ENCODE data around the gene ENKUR. TPM values are rescaled to one million over a fixed set of nuclear protein-coding genes. Genes with fewer than 3 reads are reported as not detected.

ENKUR gene
- total RNA-seq, 2 donors from 2014 or later: 0.62 TPM; not detected in 1

DNA sequence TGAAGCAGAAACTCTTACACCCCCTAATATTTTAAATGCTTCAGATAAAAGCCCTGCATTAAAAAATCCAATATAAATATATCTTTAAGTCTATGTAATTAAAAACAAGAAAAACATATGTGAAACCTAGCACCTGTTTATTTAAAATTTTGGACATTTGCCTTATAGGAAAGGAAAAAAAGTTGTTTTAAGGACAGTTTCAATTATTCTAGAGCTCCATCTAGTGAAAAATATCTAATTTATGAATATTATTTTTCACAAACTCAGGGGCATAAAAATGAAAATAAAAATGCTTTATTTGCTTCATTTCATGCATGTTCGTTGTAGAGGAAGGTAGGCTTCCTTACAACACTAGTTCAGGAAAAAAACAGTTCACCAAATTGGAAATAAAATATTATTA, 26.1 kb downstream of the ENKUR start:
- Histone ChIP-seq H3K27me3 (replicated peaks; ENCODE audit: insufficient read depth) (no peaks in the 10 kb centered on the region), H3K9me3 (no peaks in the 10 kb centered on the region), H3K36me3 (no peaks in the 10 kb centered on the region), H3K4me1 (replicated peaks) (no peaks in the 10 kb centered on the region), H3K27ac (no peak overlapping the region), H3K4me3 (no peak overlapping the region)
- TF ChIP-seq, protein P1, sequence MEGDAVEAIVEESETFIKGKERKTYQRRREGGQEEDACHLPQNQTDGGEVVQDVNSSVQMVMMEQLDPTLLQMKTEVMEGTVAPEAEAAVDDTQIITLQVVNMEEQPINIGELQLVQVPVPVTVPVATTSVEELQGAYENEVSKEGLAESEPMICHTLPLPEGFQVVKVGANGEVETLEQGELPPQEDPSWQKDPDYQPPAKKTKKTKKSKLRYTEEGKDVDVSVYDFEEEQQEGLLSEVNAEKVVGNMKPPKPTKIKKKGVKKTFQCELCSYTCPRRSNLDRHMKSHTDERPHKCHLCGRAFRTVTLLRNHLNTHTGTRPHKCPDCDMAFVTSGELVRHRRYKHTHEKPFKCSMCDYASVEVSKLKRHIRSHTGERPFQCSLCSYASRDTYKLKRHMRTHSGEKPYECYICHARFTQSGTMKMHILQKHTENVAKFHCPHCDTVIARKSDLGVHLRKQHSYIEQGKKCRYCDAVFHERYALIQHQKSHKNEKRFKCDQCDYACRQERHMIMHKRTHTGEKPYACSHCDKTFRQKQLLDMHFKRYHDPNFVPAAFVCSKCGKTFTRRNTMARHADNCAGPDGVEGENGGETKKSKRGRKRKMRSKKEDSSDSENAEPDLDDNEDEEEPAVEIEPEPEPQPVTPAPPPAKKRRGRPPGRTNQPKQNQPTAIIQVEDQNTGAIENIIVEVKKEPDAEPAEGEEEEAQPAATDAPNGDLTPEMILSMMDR (IDR thresholded peaks at IDR 0.05): peak in 1 of 4 experiments; percentile 15
- no peak for TF ChIP-seq POLR2AphosphoS5 (IDR thresholded peaks at IDR 0.05)
- WGBS: 31% methylated on average over 1 of the region's 1 CpG
- no peak for DNase-seq (ENCODE audit: low spot score)
- intact Hi-C loops (cut with DNase I): loop anchor here (10.0 kb wide), 1 partner anchor 345 kb away; no protein-coding TSS in a partner anchor

DNA sequence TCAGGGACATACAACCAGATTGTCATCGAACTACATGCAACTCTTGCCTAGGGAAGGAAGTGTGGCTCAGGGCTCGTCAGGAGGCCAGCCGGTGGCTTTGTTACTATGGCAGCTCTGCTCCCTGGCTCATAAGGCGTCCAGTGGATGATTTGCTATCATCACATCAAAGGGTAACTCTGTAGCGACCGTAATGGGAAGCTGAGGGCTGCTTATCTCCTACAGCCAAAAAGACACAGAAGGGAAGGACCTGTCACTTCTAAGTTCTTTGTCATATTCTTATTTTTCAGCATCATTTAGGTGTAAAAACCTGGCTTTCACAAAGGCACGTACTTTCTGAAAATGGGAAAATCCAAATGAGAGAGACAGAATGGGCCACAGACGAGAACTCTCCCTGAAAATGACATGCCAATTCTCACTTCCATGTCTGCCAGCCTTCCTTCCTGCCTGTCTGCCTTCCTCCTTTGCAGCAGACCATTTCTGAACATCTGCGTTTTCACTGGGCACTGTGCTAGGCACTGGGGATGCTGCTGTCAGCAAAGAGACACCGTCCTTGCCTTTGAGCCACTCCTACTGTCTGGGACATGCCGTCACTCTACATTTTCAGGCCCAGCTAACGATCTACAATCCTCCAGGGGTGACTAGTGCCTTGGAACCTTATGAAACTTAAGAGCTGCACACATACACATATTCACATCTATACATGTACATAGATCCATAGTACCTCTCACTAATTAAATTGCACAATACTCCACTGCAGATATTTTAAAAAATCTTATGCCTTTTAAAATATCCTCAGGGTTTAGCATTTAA, 26.9 kb downstream of the ENKUR start:
- Histone ChIP-seq H3K9me3 (no peaks in the 10 kb centered on the region), H3K27me3 (replicated peaks; ENCODE audit: insufficient read depth) (no peaks in the 10 kb centered on the region), H3K4me1 (replicated peaks) (no peaks in the 10 kb centered on the region), H3K4me3 (no peak overlapping the region), H3K36me3 (no peaks in the 10 kb centered on the region), H3K27ac (no peak overlapping the region)
- TF ChIP-seq, protein P1 (IDR thresholded peaks at IDR 0.05): no peak
- TF ChIP-seq POLR2AphosphoS5 (IDR thresholded peaks at IDR 0.05) (no peak), POLR2A (IDR thresholded peaks at IDR 0.05) (no peak)
- DNase-seq (ENCODE audit: low spot score): no peak
- 79% methylated on average over 12 of the region's 12 CpGs for WGBS
- intact Hi-C loops (cut with DNase I): loop anchor here (10.0 kb wide), 1 partner anchor 344 kb away; no protein-coding TSS in a partner anchor

DNA sequence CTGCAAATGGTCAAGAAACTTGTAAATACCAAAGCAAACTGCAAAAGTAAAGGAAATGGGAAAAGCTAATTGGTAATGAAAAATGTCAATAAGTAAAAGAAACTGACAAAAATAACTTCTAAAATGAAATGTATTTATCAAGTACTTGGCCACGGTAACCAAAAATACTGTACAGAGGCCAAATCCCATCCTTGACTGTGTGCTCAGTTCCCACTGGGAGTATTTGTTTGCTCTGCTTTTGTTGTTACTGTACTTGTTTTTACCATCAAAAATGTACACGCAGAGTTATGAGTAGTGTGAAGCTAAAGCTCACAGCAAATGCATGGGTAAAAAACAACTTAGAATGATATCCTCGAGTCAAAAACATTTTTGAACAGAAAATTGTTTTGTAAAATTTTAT, 31.1 kb downstream of the ENKUR start:
- Histone ChIP-seq H3K4me3 (no peak overlapping the region), H3K36me3 (no peaks in the 10 kb centered on the region), H3K27ac (no peak overlapping the region), H3K4me1 (replicated peaks) (no peaks in the 10 kb centered on the region), H3K9me3 (no peaks in the 10 kb centered on the region), H3K27me3 (replicated peaks; ENCODE audit: insufficient read depth) (no peaks in the 10 kb centered on the region)
- no peak for DNase-seq (ENCODE audit: low spot score)
- 48% methylated on average over 3 of the region's 3 CpGs for WGBS
- intact Hi-C loops (cut with DNase I): loop anchor here (10.0 kb wide), 1 partner anchor 340 kb away; no protein-coding TSS in a partner anchor
- TF ChIP-seq, protein P1 (IDR thresholded peaks at IDR 0.05): no peak
- TF ChIP-seq POLR2A (IDR thresholded peaks at IDR 0.05): no peak
- TF ChIP-seq POLR2AphosphoS5 (IDR thresholded peaks at IDR 0.05): no peak

DNA sequence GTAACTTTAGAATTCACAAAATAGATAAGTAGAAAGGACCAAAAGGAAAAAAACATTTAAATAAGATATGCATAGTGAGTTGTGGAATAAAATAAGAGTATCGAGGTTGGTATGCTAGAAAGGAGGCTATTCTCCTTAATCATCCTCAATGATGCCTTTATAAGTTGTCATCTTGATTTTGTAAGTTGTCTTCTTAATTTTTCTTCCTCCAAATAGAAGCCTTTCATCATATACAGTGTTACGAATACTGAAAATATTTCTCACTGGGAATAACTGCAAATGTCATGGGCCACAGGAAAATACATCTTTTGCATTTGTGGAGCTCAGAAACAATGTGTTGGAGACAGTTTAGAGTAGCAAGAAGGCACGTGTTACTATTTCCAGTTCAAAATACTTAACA, 32.0 kb downstream of the ENKUR start:
- no peaks in the 10 kb centered on the region for H3K9me3 ChIP-seq
- WGBS: 74% methylated on average over 3 of the region's 3 CpGs
- H3K36me3 ChIP-seq: no peaks in the 10 kb centered on the region
- TF ChIP-seq, protein P1 (IDR thresholded peaks at IDR 0.05): no peak
- TF ChIP-seq POLR2A (IDR thresholded peaks at IDR 0.05) (no peak), POLR2AphosphoS5 (IDR thresholded peaks at IDR 0.05) (no peak)
- no peaks in the 10 kb centered on the region for H3K4me1 ChIP-seq (replicated peaks)
- H3K4me3 ChIP-seq: no peak overlapping the region
- DNase-seq (ENCODE audit: low spot score): no peak
- no peak overlapping the region for H3K27ac ChIP-seq
- no peaks in the 10 kb centered on the region for H3K27me3 ChIP-seq (replicated peaks; ENCODE audit: insufficient read depth)
- intact Hi-C loops (cut with DNase I): loop anchor here (10.0 kb wide), 1 partner anchor 339 kb away; no protein-coding TSS in a partner anchor

DNA sequence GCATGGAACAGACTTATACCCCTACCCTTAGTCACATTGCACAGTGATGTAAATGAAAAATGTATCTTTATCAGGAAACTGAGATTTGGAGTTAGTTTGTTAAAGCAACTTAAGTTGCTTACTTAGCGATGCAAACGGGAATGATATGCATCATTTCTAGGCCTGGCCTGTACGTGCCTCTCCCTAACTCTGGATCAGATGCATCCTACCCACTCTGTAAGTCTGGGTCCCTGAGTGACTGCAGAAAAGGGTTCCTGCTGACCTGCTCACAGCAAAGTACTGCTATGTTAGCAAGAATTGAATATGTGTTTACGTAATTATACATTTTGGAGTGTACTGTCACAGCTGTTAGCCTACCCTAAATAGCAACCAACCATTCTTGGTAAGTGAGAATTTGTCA, 32.8 kb downstream of the ENKUR start:
- intact Hi-C loops (cut with DNase I): loop anchor here (10.0 kb wide), 1 partner anchor 338 kb away; no protein-coding TSS in a partner anchor
- WGBS: 96% methylated on average over 4 of the region's 4 CpGs
- no peak for TF ChIP-seq POLR2A (IDR thresholded peaks at IDR 0.05)
- no peak for TF ChIP-seq POLR2AphosphoS5 (IDR thresholded peaks at IDR 0.05)
- TF ChIP-seq, protein P1 (IDR thresholded peaks at IDR 0.05): no peak
- Histone ChIP-seq H3K4me1 (replicated peaks) (no peaks in the 10 kb centered on the region), H3K27me3 (replicated peaks; ENCODE audit: insufficient read depth) (no peaks in the 10 kb centered on the region), H3K36me3 (no peaks in the 10 kb centered on the region), H3K9me3 (no peaks in the 10 kb centered on the region), H3K27ac (no peak overlapping the region), H3K4me3 (no peak overlapping the region)
- no peak for DNase-seq (ENCODE audit: low spot score)

All from prostate gland (tissue), 2 donors.